Activated naive CD4-positive, alpha-beta T cell treated with anti-CD3 and anti-CD28 coated beads for 36 hours (primary cell): Measurements from ENCODE around the gene SKI. TPM values are rescaled to one million over a fixed set of nuclear protein-coding genes. Genes with fewer than 3 reads are reported as not detected.

ENCODE experiments used
- CTCF ChIA-PET: fragments of 350-600 bp; sonication (Branson Sonifier 250); formaldehyde crosslinking; loops from one replicate; lab custom pipeline; 2021; ENCODE audit warnings: antibody characterized with exemption; lab: Charles Lee
- DNase-seq: peaks from one replicate; pipeline ENCODE4 v3.0.0-alpha.2; 2020
- H3K27ac Mint-ChIP-seq: one replicate; pipeline ENCODE4 v1.8.0; 2021; ENCODE audit warnings: mild to moderate bottlenecking, mixed read lengths
- H3K27me3 Mint-ChIP-seq: one replicate; pipeline ENCODE4 v1.8.0; 2021; ENCODE audit warnings: low read depth, mixed read lengths
- H3K36me3 Mint-ChIP-seq: one replicate; pipeline ENCODE4 v1.8.0; 2021; ENCODE audit warnings: low read depth, mixed read lengths
- H3K4me1 Mint-ChIP-seq: one replicate; pipeline ENCODE4 v1.8.0; 2021; ENCODE audit warnings: low read depth, mixed read lengths
- H3K4me3 Mint-ChIP-seq: one replicate; pipeline ENCODE4 v1.8.0; 2021; ENCODE audit warnings: mild to moderate bottlenecking, moderate library complexity, mixed read lengths
- H3K9me3 Mint-ChIP-seq: one replicate; pipeline ENCODE4 v1.8.0; 2021; ENCODE audit warnings: mixed read lengths
- intact Hi-C: fragments of 100-400 bp; cut with micrococcal nuclease; formaldehyde crosslinking; loops from one replicate; pipeline ENCODE4 v1.15.1; 2023
- total RNA-seq, 2 experiments: library from RNA; stranded (reverse); gene quantifications; one replicate each; pipeline ENCODE4 v1.2.3, GENCODE V29; 2021

Gene SKI
- total RNA-seq, 2 experiments from 2014 or later = 25.5 to 26.3 TPM

DNA sequence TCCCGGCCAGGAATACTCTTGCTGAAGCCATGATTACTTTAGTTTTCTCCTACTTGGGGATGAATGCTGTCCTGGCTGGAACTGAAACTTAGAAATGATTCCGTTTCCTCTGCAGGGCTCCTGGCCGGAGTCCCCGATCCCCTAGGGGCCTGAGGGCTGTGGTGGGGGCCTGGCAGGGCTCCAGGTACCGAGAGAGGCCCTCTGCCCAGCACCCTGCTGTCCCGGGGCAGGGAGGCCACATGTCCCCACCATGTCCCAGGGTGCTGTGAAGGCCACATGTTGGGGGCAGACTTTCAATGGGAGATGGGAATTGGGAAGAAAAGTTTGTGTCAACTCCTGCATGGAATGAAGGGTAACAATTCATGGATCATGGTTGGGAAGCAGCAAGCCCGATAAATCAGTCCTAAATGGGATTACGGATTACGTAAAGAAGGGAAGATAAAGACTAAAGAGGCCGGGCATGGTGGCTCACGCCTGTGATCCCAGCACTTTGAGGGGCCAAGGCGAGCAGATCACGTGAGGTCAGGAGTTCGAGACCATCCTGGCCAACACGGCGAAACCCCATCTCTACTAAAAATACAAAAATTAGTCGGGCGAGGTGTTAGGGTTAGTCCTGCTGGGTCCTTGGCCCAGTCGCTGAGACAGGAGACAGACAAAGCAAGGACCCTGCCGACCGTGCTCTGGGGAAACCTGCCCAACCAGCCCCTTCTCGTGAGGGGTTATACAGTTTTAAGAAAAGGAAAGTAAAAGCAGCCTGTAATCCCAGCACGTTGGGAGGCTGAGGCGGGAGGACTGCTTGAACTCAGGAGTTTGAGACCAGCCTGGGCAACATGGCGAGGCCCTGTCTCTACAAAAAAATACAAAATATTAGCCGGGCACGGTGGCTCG lies 125.7 kb downstream of the SKI start:
- DNase-seq = no peak
- CTCF ChIA-PET = no interaction called here
- Mint-ChIP-seq H3K36me3 (no peaks in the 10 kb centered on the region), H3K4me3 (no peak overlapping the region), H3K4me1 (no peaks in the 10 kb centered on the region), H3K27ac (no peak overlapping the region), H3K9me3 (no peaks in the 10 kb centered on the region), H3K27me3 (no peaks in the 10 kb centered on the region)
- intact Hi-C loops = no loop called here

- H3K27me3 Mint-ChIP-seq = no peaks in the 10 kb centered on the region
- H3K4me1 Mint-ChIP-seq = no peaks in the 10 kb centered on the region
- CTCF ChIA-PET = no interaction called here
- no peak overlapping the region for H3K27ac Mint-ChIP-seq
- H3K9me3 Mint-ChIP-seq = no peaks in the 10 kb centered on the region
- no peak overlapping the region for H3K4me3 Mint-ChIP-seq
- DNase-seq = no peak
- H3K36me3 Mint-ChIP-seq = no peaks in the 10 kb centered on the region
- intact Hi-C loops = no loop called here
Measured at GRCh38 chr1:2354511-2355372, 126.6 kb downstream of the SKI start.

DNA sequence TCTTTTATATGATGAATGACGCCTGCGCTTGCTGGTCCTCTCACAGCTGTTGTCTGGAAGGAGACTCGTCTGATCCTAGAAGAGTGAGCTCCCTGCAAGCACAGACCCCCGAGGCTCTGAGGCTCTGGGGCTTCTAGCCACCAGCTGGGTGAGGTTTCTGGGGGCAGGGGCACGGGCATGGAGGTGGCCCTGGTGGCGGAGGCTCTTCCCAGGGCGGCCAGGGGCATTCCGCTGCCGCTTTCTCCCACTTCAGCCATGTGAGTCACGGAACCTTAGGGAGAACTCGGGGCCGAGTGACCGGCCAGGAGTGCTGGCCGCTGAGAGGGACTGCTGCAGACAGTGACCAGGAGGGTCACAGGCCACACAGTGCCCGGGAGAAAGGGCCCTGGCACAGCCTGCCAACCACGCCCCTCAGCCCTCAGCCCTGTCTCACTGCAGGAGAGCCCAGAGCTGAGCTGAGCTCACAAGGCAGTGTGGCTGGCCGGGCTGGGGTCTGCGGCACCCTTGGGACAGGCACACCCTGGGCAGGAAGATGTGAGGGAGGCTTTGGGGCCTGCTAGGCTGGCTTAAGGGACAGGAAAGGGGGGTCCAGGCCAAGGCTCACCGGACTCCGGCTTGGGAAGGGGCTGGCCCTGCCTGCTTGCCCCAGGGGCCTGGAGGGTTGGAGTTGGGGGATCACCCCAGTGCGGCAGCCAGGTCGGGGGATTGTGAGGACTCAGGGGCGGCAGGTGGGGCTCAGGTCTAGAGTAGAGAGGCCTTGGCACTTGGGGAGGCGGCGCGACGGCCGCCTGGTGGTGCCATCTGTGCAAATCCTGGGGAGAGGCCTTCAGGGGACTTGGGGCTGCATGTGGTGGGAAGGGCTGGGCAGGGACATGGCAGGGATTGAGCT lies 127.5 kb downstream of the SKI start:
- Mint-ChIP-seq H3K27me3 (no peaks in the 10 kb centered on the region), H3K27ac (no peak overlapping the region), H3K36me3 (no peaks in the 10 kb centered on the region), H3K4me3 (no peak overlapping the region), H3K4me1 (no peaks in the 10 kb centered on the region), H3K9me3 (no peaks in the 10 kb centered on the region)
- intact Hi-C loops = no loop called here
- no peak for DNase-seq
- CTCF ChIA-PET = no interaction called here

GRCh38 chr1:2356401-2356800 lies 128.3 kb downstream of the SKI start:
- H3K4me3 Mint-ChIP-seq = no peak overlapping the region
- H3K9me3 Mint-ChIP-seq = no peaks in the 10 kb centered on the region
- H3K36me3 Mint-ChIP-seq = no peaks in the 10 kb centered on the region
- H3K4me1 Mint-ChIP-seq = no peaks in the 10 kb centered on the region
- intact Hi-C loops = no loop called here
- H3K27ac Mint-ChIP-seq = no peak overlapping the region
- H3K27me3 Mint-ChIP-seq = no peaks in the 10 kb centered on the region
- no peak for DNase-seq
- CTCF ChIA-PET = no interaction called here

DNA sequence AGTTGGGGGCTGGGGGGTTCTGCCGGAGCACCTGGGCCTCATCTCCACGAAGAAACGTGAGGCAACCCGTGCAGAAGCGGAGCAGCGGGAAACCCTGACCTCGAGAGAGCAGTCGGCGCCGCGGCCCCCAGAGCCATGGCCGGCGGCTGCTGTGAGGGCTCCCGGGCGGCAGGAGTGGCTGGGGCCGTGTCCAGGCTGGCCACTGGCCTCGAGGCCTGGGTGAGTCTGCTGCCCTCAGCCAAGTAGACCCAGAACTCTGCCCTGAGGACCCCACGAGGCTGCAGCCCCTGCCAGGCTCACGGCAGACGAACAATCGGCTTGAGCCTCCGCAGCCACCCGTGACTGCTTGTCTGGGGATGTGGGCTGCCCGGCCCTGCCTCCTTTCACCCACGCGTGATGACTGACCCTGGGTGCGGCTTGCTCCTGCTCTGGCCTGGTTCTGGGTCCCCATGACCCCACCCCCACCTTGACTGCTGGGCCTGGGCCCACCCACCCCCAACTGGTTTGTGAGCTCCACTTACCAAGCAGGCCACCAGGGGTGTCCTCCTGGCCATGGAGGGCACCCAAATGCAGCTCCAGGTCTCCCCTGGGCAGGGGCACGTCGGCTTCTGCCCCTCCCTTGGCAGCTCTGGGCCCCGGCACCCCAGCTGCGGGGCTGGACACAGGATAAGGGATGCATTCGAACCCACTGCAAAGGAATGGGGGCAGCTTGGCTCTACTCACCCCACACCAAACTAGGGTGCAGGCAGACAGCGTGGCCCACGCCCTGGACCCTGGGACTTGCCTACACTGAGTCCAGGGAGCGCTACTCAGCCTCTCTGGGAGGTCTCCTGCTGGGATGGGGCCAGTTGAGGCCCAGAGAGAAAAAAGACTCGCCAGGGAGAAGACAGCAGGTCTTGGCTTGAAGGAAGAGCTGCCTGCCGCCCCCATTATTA lies 129.1 kb downstream of the SKI start:
- intact Hi-C loops = no loop called here
- Mint-ChIP-seq H3K9me3 (peaks cover under 1% of the 10 kb centered on the region), H3K27me3 (no peaks in the 10 kb centered on the region), H3K36me3 (peaks cover under 1% of the 10 kb centered on the region), H3K4me1 (no peaks in the 10 kb centered on the region), H3K4me3 (no peak overlapping the region), H3K27ac (no peak overlapping the region)
- CTCF ChIA-PET = no interaction called here
- no peak for DNase-seq

DNA sequence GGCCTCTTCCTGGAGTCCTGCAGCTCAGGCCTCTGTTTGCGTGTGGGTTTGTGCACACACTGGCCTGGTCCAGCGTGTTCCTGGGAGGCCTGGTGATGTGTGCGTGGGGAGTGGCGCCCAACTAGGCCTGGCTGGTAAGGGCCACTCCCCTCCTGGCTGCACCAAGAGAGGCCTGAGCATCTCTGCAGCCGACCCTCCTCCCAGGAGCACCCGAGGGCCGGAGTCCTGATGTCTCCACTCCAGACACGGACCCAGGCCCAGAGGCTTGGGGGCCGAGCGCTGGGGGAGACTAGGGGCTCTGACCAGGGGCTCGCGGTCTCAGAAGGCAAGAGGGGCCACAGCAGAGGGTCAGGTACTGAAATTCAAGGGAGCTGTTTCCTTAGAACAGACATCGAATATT lies 130.0 kb downstream of the SKI start:
- intact Hi-C loops = no loop called here
- Mint-ChIP-seq H3K4me3 (no peak overlapping the region), H3K27ac (no peak overlapping the region), H3K27me3 (no peaks in the 10 kb centered on the region), H3K4me1 (no peaks in the 10 kb centered on the region), H3K36me3 (peaks cover 4% of the 10 kb centered on the region), H3K9me3 (peaks cover 4% of the 10 kb centered on the region)
- CTCF ChIA-PET = no interaction called here
- no peak for DNase-seq

GRCh38 chr1:2358651-2359640 lies 130.8 kb downstream of the SKI start:
- Mint-ChIP-seq H3K4me3 (no peak overlapping the region), H3K27ac (no peak overlapping the region), H3K36me3 (peaks cover 4% of the 10 kb centered on the region), H3K9me3 (peaks cover 7% of the 10 kb centered on the region), H3K27me3 (no peaks in the 10 kb centered on the region), H3K4me1 (no peaks in the 10 kb centered on the region)
- CTCF ChIA-PET = no interaction called here
- intact Hi-C loops = no loop called here
- no peak for DNase-seq

Other genes starting within 250 kb of the SKI start
- not detected for gene CFAP74, start 224.5 kb upstream of the SKI start, total RNA-seq
- not detected for gene GABRD, start 209.0 kb upstream of the SKI start, total RNA-seq
- gene PRKCZ, start 177.9 kb upstream of the SKI start, total RNA-seq = 1 to 10 TPM; 6.8 to 7.0 TPM
- 10 to 100 TPM; 48.2 to 54.4 TPM for gene FAAP20, start 33.5 kb upstream of the SKI start, total RNA-seq
- gene MORN1, start 163.2 kb downstream of the SKI start, total RNA-seq = 1 to 10 TPM; 3.2 to 4.9 TPM
- 100 to 1,000 TPM; 115 to 124 TPM for gene RER1, start 163.5 kb downstream of the SKI start, total RNA-seq
- 1 to 10 TPM; 8.6 to 9.1 TPM for gene PEX10, start 184.2 kb downstream of the SKI start, total RNA-seq
- 1 to 10 TPM; 2.1 TPM for gene PLCH2, start 248.0 kb downstream of the SKI start, total RNA-seq